ENCODE measurements around the gene DIPK2A.
A peak's percentile ranks its signal among the peaks of the same experiment; 100 is the strongest.

The DIPK2A gene

GRCh38 chr3:143958966-143959365 lies 12.7 kb upstream of the DIPK2A start:
- TF ChIP-seq CTCF (IDR thresholded peaks at IDR 0.05; ENCODE audit: extremely low read depth, insufficient read depth, missing control alignments): no peak
- DNase-seq (ENCODE audit: low spot score): no peak
- in situ Hi-C loops (cut with MboI; ENCODE audit: low pct_unique_long_range_greater_than_20kb, low sequenced_read_pairs, unreplicated experiment): no loop called here

GRCh38 chr3:143961342-143961741 lies 10.3 kb upstream of the DIPK2A start:
- DNase-seq (ENCODE audit: low spot score): no peak
- in situ Hi-C loops (cut with MboI; ENCODE audit: low pct_unique_long_range_greater_than_20kb, low sequenced_read_pairs, unreplicated experiment): no loop called here
- no peak for TF ChIP-seq CTCF (IDR thresholded peaks at IDR 0.05; ENCODE audit: extremely low read depth, insufficient read depth, missing control alignments)

GRCh38 chr3:143963946-143964345 lies 7.7 kb upstream of the DIPK2A start:
- in situ Hi-C loops (cut with MboI; ENCODE audit: low pct_unique_long_range_greater_than_20kb, low sequenced_read_pairs, unreplicated experiment): no loop called here
- no peak for TF ChIP-seq CTCF (IDR thresholded peaks at IDR 0.05; ENCODE audit: extremely low read depth, insufficient read depth, missing control alignments)
- DNase-seq (ENCODE audit: low spot score): no peak

GRCh38 chr3:143970773-143971358 lies 757 bp upstream of the DIPK2A start:
- in situ Hi-C loops (cut with MboI; ENCODE audit: low pct_unique_long_range_greater_than_20kb, low sequenced_read_pairs, unreplicated experiment): no loop called here

GRCh38 chr3:143972155-143972504 lies 507 bp downstream of the DIPK2A start:
- TF ChIP-seq CTCF (IDR thresholded peaks at IDR 0.05; ENCODE audit: extremely low read depth, insufficient read depth, missing control alignments): no peak
- DNase-seq (ENCODE audit: low spot score): no peak
- in situ Hi-C loops (cut with MboI; ENCODE audit: low pct_unique_long_range_greater_than_20kb, low sequenced_read_pairs, unreplicated experiment): no loop called here

More at GRCh38 chr3:143970773-143971358, 757 bp upstream of the DIPK2A start:
- DNase-seq (ENCODE audit: low spot score): peak; percentile 63
- TF ChIP-seq CTCF (IDR thresholded peaks at IDR 0.05; ENCODE audit: extremely low read depth, insufficient read depth, missing control alignments): no peak

- in situ Hi-C loops (cut with MboI; ENCODE audit: low pct_unique_long_range_greater_than_20kb, low sequenced_read_pairs, unreplicated experiment): no loop called here
- TF ChIP-seq CTCF (IDR thresholded peaks at IDR 0.05; ENCODE audit: extremely low read depth, insufficient read depth, missing control alignments): peak; percentile 69
- peak; percentile 77 for DNase-seq (ENCODE audit: low spot score)
These were observed 1.1 kb downstream of the DIPK2A start for GRCh38 chr3:143972505-143973258.
